ENCODE results near the gene TMEM204.

TMEM204 gene

GRCh38 chr16:1532771-1533170 is 695 bp upstream of the TMEM204 start:
- TF ChIP-seq ZNF324 (tag by site-specific recombination; IDR thresholded peaks at IDR 0.05) (no peak), ZNF16 (tag by site-specific recombination; IDR thresholded peaks at IDR 0.05; ENCODE audit: low read depth) (no peak), GLI4 (tag by site-specific recombination; IDR thresholded peaks at IDR 0.05) (no peak), ZNF629 (tag by site-specific recombination; IDR thresholded peaks at IDR 0.05) (no peak), ZNF239 (tag by site-specific recombination; IDR thresholded peaks at IDR 0.05) (no peak), ZSCAN30 (tag by site-specific recombination; IDR thresholded peaks at IDR 0.05) (no peak), ZNF623 (tag by site-specific recombination; IDR thresholded peaks at IDR 0.05) (no peak), ZBTB11 (tag by site-specific recombination; conservative IDR thresholded peaks at IDR 0.05; ENCODE audit: low read depth) (no peak), ZEB2 (tag by site-specific recombination; IDR thresholded peaks at IDR 0.05) (no peak)
- Histone ChIP-seq H3K36me3 (ENCODE audit: control insufficient read depth in 2 of 2, insufficient read depth in 1 of 2, low read length in 2 of 2) (no peaks in the 10 kb centered on the region), H3K4me1 (ENCODE audit: control insufficient read depth, insufficient read depth, low read length) (no peaks in the 10 kb centered on the region), H3K4me3 (ENCODE audit: low read depth, low read length) (no peak overlapping the region), H3K27ac (ENCODE audit: extremely low read depth, low read depth, low read length) (no peak overlapping the region), H3K9me3 (ENCODE audit: control insufficient read depth, insufficient read depth, low read depth, low read length) (no peaks in the 10 kb centered on the region)
- POLR2A ChIA-PET: interaction anchor here (1.3 kb wide), 1 partner anchor 20 kb away, joined by 3 read pairs; no protein-coding TSS in a partner anchor
- CTCF ChIA-PET: no interaction called here

DNA sequence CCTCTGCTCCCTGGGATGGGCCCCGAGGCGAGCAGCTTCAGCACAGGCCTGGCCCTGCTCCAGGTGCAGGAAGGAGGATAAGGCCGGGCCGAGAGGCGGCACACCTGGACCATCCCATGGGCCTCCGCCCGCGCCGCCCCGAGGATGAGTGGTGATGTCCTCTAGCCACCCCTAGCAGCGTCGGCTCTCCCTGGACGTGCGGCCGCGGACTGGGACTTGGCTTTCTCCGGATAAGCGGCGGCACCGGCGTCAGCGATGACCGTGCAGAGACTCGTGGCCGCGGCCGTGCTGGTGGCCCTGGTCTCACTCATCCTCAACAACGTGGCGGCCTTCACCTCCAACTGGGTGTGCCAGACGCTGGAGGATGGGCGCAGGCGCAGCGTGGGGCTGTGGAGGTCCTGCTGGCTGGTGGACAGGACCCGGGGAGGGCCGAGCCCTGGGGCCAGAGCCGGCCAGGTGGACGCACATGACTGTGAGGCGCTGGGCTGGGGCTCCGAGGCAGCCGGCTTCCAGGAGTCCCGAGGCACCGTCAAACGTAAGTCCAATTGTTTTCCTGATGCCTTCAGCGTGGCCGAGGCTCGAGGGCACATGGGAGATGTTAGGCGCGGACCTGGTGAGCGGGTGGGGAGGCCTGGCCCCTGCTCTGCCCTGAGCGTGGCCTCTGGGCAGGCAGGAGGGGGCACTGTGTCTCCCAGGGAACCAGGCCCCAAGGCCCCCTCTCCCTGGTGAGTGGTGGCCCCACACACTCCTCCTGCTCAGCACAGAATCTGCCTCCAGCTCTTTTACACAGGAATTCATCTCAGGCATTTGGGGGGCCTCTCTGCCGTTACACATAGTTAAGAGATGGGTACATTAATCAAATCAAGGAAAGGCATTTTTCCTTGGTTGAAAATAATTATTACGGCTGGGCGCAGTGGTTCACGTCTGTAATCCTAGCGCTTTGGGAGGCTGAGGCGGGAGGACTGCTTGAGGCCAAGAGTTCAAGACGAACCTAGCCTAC is 855 bp downstream of the TMEM204 start:
- no peaks in the 10 kb centered on the region for H3K4me1 ChIP-seq (ENCODE audit: control insufficient read depth, insufficient read depth, low read length)
- CTCF ChIA-PET: no interaction called here
- no peak overlapping the region for H3K4me3 ChIP-seq (ENCODE audit: low read depth, low read length)
- no peaks in the 10 kb centered on the region for H3K36me3 ChIP-seq (ENCODE audit: control insufficient read depth in 2 of 2, insufficient read depth in 1 of 2, low read length in 2 of 2)
- H3K9me3 ChIP-seq (ENCODE audit: control insufficient read depth, insufficient read depth, low read depth, low read length): no peaks in the 10 kb centered on the region
- H3K27ac ChIP-seq (ENCODE audit: extremely low read depth, low read depth, low read length): no peak overlapping the region
- TF ChIP-seq ZNF10 (tag by site-specific recombination; IDR thresholded peaks at IDR 0.05) (no peak), ZBTB48 (tag by site-specific recombination; IDR thresholded peaks at IDR 0.05) (no peak), SETDB1 (IDR thresholded peaks at IDR 0.05; ENCODE audit: insufficient read length, low read length) (no peak), ATF2 (tag by site-specific recombination; IDR thresholded peaks at IDR 0.05; ENCODE audit: low read depth) (no peak), ZNF777 (tag by site-specific recombination; IDR thresholded peaks at IDR 0.05; ENCODE audit: borderline replicate concordance) (no peak), ZNF654 (tag by site-specific recombination; IDR thresholded peaks at IDR 0.05; ENCODE audit: low read depth) (no peak), ZNF549 (tag by site-specific recombination; IDR thresholded peaks at IDR 0.05) (no peak), ZNF544 (tag by site-specific recombination; IDR thresholded peaks at IDR 0.05) (no peak), ZNF639 (tag by site-specific recombination; IDR thresholded peaks at IDR 0.05) (no peak), ZFP37 (tag by site-specific recombination; IDR thresholded peaks at IDR 0.05) (no peak), IKZF3 (tag by site-specific recombination; IDR thresholded peaks at IDR 0.05) (no peak), ZNF311 (tag by site-specific recombination; IDR thresholded peaks at IDR 0.05; ENCODE audit: borderline replicate concordance) (no peak)
- TF ChIP-seq, protein P1, sequence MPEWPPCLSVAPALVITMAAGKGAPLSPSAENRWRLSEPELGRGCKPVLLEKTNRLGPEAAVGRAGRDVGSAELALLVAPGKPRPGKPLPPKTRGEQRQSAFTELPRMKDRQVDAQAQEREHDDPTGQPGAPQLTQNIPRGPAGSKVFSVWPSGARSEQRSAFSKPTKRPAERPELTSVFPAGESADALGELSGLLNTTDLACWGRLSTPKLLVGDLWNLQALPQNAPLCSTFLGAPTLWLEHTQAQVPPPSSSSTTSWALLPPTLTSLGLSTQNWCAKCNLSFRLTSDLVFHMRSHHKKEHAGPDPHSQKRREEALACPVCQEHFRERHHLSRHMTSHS (tag by site-specific recombination; IDR thresholded peaks at IDR 0.05): no peak
- TF ChIP-seq, protein P2, sequence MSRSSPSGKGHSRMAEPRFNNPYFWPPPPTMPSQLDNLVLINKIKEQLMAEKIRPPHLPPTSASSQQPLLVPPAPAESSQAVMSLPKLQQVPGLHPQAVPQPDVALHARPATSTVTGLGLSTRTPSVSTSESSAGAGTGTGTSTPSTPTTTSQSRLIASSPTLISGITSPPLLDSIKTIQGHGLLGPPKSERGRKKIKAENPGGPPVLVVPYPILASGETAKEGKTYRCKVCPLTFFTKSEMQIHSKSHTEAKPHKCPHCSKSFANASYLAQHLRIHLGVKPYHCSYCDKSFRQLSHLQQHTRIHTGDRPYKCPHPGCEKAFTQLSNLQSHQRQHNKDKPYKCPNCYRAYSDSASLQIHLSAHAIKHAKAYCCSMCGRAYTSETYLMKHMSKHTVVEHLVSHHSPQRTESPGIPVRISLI (tag by site-specific recombination; IDR thresholded peaks at IDR 0.05): no peak
- POLR2A ChIA-PET: no interaction called here
